NT2/D1 (cell line): ENCODE measurements around the gene FREY1.

Experiments used
- DNase-seq: peaks from one replicate; pipeline ENCODE4 v3.0.0-alpha.2; 2011; ENCODE audit warnings: low read depth, low spot score
- H3K27me3 ChIP-seq: 2 replicates; pipeline ENCODE4 v1.6.0; 2011; ENCODE audit warnings: mild to moderate bottlenecking; ENCODE audit not compliant: insufficient read length, insufficient read depth
- H3K36me3 ChIP-seq: 2 replicates; pipeline ENCODE4 v1.6.1; 2011; ENCODE audit warnings: mild to moderate bottlenecking, low read length, mixed read lengths; ENCODE audit not compliant: insufficient read depth, insufficient read length
- H3K4me1 ChIP-seq: 2 replicates; pipeline ENCODE4 v1.5.1; 2011; ENCODE audit not compliant: insufficient read depth, insufficient read length
- H3K4me3 ChIP-seq: 2 replicates; pipeline ENCODE4 v1.5.1; 2011; ENCODE audit warnings: low read depth; ENCODE audit not compliant: insufficient read length
- H3K9ac ChIP-seq: 2 replicates; pipeline ENCODE4 v1.6.0; 2011; ENCODE audit warnings: low read depth; ENCODE audit not compliant: insufficient read length
- H3K9me3 ChIP-seq: 2 replicates; pipeline ENCODE4 v1.5.1; 2011; ENCODE audit warnings: mild to moderate bottlenecking, low read length; ENCODE audit not compliant: insufficient read depth
- SUZ12 ChIP-seq: IDR thresholded peaks from 2 replicates; pipeline ENCODE4 v1.6.1; 2011; ENCODE audit not compliant: insufficient read length, insufficient read depth; ENCODE audit errors: extremely low read depth
- YY1 ChIP-seq: IDR thresholded peaks from 2 replicates; pipeline ENCODE4 v1.6.1; 2011; ENCODE audit not compliant: insufficient read length, insufficient read depth
- ZNF274 ChIP-seq: IDR thresholded peaks from 2 replicates; pipeline ENCODE4 v1.6.1; 2011; ENCODE audit warnings: mild to moderate bottlenecking, low read depth, low read length

Gene FREY1

GRCh38 chr11:45894555-45895247 lies 12.4 kb downstream of the FREY1 start:
- no peak for DNase-seq
- no peak for TF ChIP-seq ZNF274
- TF ChIP-seq SUZ12 = no peak
- no peak for TF ChIP-seq YY1
- Histone ChIP-seq H3K9ac (no peak overlapping the region), H3K9me3 (no peaks in the 10 kb centered on the region), H3K4me3 (no peak overlapping the region), H3K27me3 (peaks cover 10% of the 10 kb centered on the region), H3K36me3 (no peaks in the 10 kb centered on the region), H3K4me1 (peaks cover 40% of the 10 kb centered on the region)

DNA sequence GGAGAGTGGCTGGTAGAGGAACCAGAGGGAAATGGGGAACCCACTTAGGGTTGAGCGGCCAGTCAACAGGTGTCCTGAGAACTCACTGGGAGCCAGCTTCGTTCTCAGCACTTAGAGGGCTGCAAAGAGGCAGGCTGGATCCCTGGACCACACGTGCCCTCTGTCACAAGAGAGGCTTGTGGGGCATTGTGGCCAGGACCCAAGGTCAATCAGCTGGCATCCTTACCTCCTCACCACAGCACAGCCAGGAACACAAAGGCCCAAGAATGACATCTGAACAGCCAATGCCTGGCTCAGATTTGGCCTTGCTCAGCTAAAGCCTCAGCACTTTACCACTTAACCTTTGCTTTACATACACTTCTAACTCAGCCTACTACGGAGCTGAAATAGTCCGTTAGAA lies 14.2 kb downstream of the FREY1 start:
- no peak overlapping the region for H3K9ac ChIP-seq
- no peak overlapping the region for H3K4me3 ChIP-seq
- TF ChIP-seq YY1 (no peak), ZNF274 (no peak), SUZ12 (no peak)
- no peak for DNase-seq
- H3K27me3 ChIP-seq = peaks cover 10% of the 10 kb centered on the region
- peaks cover 30% of the 10 kb centered on the region for H3K4me1 ChIP-seq
- no peaks in the 10 kb centered on the region for H3K9me3 ChIP-seq
- no peaks in the 10 kb centered on the region for H3K36me3 ChIP-seq

GRCh38 chr11:45890886-45891550 lies 16.1 kb downstream of the FREY1 start:
- no peak overlapping the region for H3K9ac ChIP-seq
- DNase-seq = no peak

DNA sequence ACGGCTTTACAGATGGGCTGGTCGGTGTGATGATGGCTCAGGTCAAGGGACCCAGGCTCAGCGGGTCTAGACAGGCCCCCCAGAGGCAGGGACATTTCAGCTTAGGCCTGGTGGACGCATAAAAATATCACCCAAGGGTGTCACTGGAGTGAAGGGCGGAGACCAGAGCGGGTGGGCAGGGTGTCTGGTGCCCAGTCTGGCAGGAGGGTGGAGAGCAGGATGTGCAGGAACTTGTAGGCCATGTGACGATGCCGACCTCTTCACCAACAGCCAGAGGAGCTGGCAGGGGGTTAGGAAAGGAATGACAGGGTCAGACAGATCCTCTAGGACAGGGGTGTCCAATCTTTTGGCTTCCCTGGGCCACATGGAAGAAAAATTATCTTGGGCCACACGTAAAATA lies 17.1 kb downstream of the FREY1 start:
- H3K9me3 ChIP-seq = no peaks in the 10 kb centered on the region

More at GRCh38 chr11:45890886-45891550, 16.1 kb downstream of the FREY1 start:
- no peaks in the 10 kb centered on the region for H3K36me3 ChIP-seq
- H3K4me3 ChIP-seq = no peak overlapping the region
- TF ChIP-seq SUZ12 = no peak
- no peak for TF ChIP-seq ZNF274
- TF ChIP-seq YY1 = no peak
- H3K4me1 ChIP-seq = peaks cover 21% of the 10 kb centered on the region
- no peaks in the 10 kb centered on the region for H3K9me3 ChIP-seq
- peaks cover 17% of the 10 kb centered on the region for H3K27me3 ChIP-seq

DNA sequence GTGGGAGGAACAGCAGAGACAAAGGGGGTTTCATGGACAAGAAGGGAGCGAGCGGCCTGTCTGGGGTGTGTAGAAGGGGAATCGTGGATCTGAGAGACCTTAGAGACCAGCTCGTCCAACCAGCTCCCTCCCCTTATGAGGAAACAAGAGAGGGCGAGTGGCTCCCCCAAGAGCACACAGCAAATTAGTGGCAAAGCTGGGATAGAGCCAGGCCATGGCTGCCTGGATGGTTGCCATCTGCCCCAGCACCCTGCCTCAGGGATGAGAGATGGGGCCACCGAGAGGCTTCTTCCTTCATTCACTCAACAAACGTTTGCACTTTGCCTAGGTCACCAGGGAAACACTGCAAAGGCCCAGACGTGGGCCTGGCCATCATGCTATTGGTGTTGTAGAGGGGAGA lies 17.5 kb downstream of the FREY1 start:
- no peak overlapping the region for H3K9ac ChIP-seq
- H3K27me3 ChIP-seq = peaks cover 29% of the 10 kb centered on the region
- DNase-seq = no peak
- no peaks in the 10 kb centered on the region for H3K36me3 ChIP-seq
- peaks cover 13% of the 10 kb centered on the region for H3K4me1 ChIP-seq
- no peaks in the 10 kb centered on the region for H3K9me3 ChIP-seq
- TF ChIP-seq YY1 (no peak), ZNF274 (no peak), SUZ12 (no peak)
- no peak overlapping the region for H3K4me3 ChIP-seq

More for the DNA sequence above, 17.1 kb downstream of the FREY1 start:
- H3K4me1 ChIP-seq = peaks cover 17% of the 10 kb centered on the region
- no peak overlapping the region for H3K9ac ChIP-seq
- DNase-seq = no peak
- no peak overlapping the region for H3K4me3 ChIP-seq
- H3K36me3 ChIP-seq = no peaks in the 10 kb centered on the region
- peaks cover 25% of the 10 kb centered on the region for H3K27me3 ChIP-seq
- TF ChIP-seq YY1 = no peak
- TF ChIP-seq ZNF274 = no peak
- no peak for TF ChIP-seq SUZ12

GRCh38 chr11:45887587-45887986 lies 19.5 kb downstream of the FREY1 start:
- Histone ChIP-seq H3K9me3 (no peaks in the 10 kb centered on the region), H3K36me3 (no peaks in the 10 kb centered on the region), H3K4me3 (no peak overlapping the region), H3K27me3 (peaks cover 29% of the 10 kb centered on the region), H3K4me1 (peaks cover 4% of the 10 kb centered on the region), H3K9ac (no peak overlapping the region)
- DNase-seq = no peak
- TF ChIP-seq YY1 (no peak), ZNF274 (no peak), SUZ12 (no peak)

- H3K4me1 ChIP-seq = peaks cover 4% of the 10 kb centered on the region
- H3K9ac ChIP-seq = no peak overlapping the region
- H3K36me3 ChIP-seq = peaks cover 2% of the 10 kb centered on the region
- no peaks in the 10 kb centered on the region for H3K9me3 ChIP-seq
- H3K27me3 ChIP-seq = peaks cover 29% of the 10 kb centered on the region
- TF ChIP-seq YY1 (no peak), ZNF274 (no peak), SUZ12 (no peak)
- no peak overlapping the region for H3K4me3 ChIP-seq
- no peak for DNase-seq
Measured at GRCh38 chr11:45886816-45887520, 20.1 kb downstream of the FREY1 start.
